Thoracic aorta (tissue), 2 donors: ENCODE results near the gene STK32B. TPM values are rescaled to one million over a fixed set of nuclear protein-coding genes. Genes with fewer than 3 reads are reported as not detected.

ENCODE experiments used
- ATAC-seq: fragments of 150-250 bp; one replicate; pipeline ENCODE4 v1.8.0; 2017; ENCODE audit warnings: low read depth; ENCODE audit not compliant: insufficient number of reproducible peaks, low FRiP score
- DNase-seq: peaks from one replicate; pipeline ENCODE4 v3.0.0-alpha.2; 2020; ENCODE audit warnings: low spot score
- H3K27ac ChIP-seq, 2 donors: fragments of 200-600 bp; sonication (generic); 1 replicate in 1 of 2; 2 replicates in 1 of 2; pipeline ENCODE4 v1.5.1; 2016; ENCODE audit warnings: mild to moderate bottlenecking in 2 of 2, moderate library complexity in 2 of 2
- H3K27me3 ChIP-seq: fragments of 200-600 bp; sonication (generic); replicated peaks from 2 replicates; pipeline ENCODE4 v1.6.0; 2016; ENCODE audit warnings: mild to moderate bottlenecking; ENCODE audit not compliant: insufficient read depth
- H3K36me3 ChIP-seq: fragments of 200-600 bp; sonication (generic); one replicate; pipeline ENCODE4 v1.5.1; 2016
- H3K4me1 ChIP-seq, 2 donors: fragments of 200-600 bp; sonication (generic); 1 replicate in 1 of 2; 2 replicates in 1 of 2; pipeline versions ENCODE4 v1.5.1 to v1.6.0; 2016; ENCODE audit warnings: low read depth in 2 of 2, mild to moderate bottlenecking in 1 of 2; ENCODE audit not compliant: control insufficient read depth in 1 of 2
- H3K4me3 ChIP-seq: fragments of 200-600 bp; sonication (generic); 2 replicates; pipeline ENCODE4 v1.5.1; 2016; ENCODE audit warnings: mild to moderate bottlenecking
- H3K9me3 ChIP-seq: fragments of 200-600 bp; sonication (generic); 2 replicates; pipeline ENCODE4 v1.5.1; 2016
- total RNA-seq, 2 donors: library from RNA; depleted of rRNA; stranded (reverse); fragments of >200 nt; gene quantifications; one replicate each; pipeline versions ENCODE4 v1.1.0 to v1.2.3, GENCODE V29; 2016
- TF ChIP-seq, protein P1 (sequence below): fragments of 200-600 bp; sonication (generic); IDR thresholded peaks from one replicate; pipeline ENCODE4 v1.5.1; 2019; ENCODE audit warnings: antibody characterized with exemption

STK32B gene
- total RNA-seq, 2 donors from 2014 or later: 4.5 to 7.0 TPM

DNA sequence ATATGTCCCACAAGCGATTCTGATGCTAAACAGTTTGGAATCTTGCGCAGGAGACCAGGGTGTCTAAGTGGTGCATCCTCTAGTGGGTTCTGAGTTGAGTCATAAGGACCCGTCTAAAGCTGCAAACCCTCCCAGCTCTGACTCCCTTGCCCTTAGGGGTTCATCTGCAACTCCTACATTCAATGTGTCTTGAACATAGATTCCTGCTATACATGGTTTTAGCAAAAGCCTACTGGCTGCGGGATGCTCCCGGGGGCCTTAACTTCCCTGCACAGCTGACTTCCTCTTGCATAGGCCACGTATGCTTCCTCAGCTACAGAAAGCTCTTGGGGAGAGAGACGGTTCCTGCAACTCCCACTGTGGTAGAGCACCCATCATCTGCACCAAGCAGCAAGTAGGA, 420.4 kb downstream of the STK32B start:
- no peaks in the 10 kb centered on the region for H3K36me3 ChIP-seq

DNA sequence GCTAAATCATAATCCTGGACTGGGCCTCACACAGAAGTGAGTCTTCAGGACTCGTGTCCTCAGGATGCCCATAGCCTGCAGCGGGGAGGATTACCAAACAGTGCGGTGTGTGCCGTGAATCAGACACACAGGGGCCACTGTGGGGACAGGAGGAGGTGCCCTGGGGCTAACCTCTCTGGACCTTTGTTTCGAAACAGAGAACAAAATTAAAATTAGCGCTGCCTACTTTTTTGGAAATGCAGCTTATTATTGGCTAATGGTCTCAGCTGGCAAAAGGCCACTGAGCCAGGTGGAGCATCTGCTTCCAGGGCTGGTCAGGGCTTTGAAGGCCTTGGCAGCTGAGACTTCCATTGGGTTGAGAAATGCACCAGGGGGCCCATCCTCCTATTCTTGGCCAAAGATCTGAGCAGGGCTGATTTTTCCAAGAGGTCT, 420.9 kb downstream of the STK32B start:
- no peak overlapping the region for H3K4me3 ChIP-seq
- no peaks in the 10 kb centered on the region for H3K9me3 ChIP-seq
- no peaks in the 10 kb centered on the region for H3K4me1 ChIP-seq
- no peaks in the 10 kb centered on the region for H3K36me3 ChIP-seq
- TF ChIP-seq, protein P1, sequence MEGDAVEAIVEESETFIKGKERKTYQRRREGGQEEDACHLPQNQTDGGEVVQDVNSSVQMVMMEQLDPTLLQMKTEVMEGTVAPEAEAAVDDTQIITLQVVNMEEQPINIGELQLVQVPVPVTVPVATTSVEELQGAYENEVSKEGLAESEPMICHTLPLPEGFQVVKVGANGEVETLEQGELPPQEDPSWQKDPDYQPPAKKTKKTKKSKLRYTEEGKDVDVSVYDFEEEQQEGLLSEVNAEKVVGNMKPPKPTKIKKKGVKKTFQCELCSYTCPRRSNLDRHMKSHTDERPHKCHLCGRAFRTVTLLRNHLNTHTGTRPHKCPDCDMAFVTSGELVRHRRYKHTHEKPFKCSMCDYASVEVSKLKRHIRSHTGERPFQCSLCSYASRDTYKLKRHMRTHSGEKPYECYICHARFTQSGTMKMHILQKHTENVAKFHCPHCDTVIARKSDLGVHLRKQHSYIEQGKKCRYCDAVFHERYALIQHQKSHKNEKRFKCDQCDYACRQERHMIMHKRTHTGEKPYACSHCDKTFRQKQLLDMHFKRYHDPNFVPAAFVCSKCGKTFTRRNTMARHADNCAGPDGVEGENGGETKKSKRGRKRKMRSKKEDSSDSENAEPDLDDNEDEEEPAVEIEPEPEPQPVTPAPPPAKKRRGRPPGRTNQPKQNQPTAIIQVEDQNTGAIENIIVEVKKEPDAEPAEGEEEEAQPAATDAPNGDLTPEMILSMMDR: no peak
- H3K27me3 ChIP-seq: no peaks in the 10 kb centered on the region
- no peak overlapping the region for H3K27ac ChIP-seq
- DNase-seq (no peak), ATAC-seq (no peak)

More for the DNA sequence above, 420.4 kb downstream of the STK32B start:
- no peak overlapping the region for H3K27ac ChIP-seq
- DNase-seq: no peak
- no peaks in the 10 kb centered on the region for H3K27me3 ChIP-seq
- TF ChIP-seq, protein P1: no peak
- no peaks in the 10 kb centered on the region for H3K9me3 ChIP-seq
- no peaks in the 10 kb centered on the region for H3K4me1 ChIP-seq
- H3K4me3 ChIP-seq: no peak overlapping the region
- ATAC-seq: no peak

DNA sequence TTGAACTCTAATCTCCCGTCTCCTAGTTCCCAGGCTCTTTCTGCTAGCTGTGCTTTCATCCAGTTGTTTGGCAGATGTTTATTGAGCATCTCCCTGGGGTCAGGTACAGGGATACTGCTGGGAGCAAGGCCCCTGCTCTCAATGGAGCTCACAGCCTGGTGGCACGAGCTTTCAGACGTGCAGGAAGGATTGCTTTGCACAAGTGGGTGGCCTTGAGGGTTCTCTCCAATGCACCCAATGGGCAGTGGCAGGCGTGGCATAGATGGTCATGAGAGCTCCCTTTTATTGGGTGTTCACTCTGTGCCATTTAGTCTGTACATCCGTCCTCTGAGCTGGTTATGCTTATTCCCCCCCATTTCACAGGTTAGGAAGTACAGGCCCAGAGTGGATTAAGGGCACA, 421.8 kb downstream of the STK32B start:
- ATAC-seq: no peak
- Histone ChIP-seq H3K4me3 (no peak overlapping the region), H3K27me3 (no peaks in the 10 kb centered on the region), H3K27ac (no peak overlapping the region), H3K9me3 (no peaks in the 10 kb centered on the region), H3K36me3 (no peaks in the 10 kb centered on the region), H3K4me1 (no peaks in the 10 kb centered on the region)
- no peak for DNase-seq
- TF ChIP-seq, protein P1: no peak

DNA sequence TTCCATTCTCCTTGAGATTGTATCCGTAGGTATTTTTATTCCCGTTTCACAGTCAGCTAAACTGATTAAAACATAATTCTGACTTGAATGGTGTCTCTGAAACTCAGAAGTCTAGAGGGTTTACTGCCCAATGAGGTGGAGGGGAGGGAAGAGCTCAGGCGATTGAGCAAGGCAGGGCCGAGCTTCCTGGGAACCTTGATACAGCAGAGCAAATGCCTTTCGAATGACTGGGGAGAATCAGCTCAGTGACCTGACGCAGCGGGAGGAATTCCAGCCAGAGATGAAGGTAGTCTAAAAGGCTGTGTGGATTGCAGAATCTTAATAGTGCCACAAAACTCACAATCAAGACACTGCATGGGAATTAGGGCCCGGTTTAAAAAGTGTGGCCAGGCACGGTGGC, 423.5 kb downstream of the STK32B start:
- DNase-seq: no peak
- TF ChIP-seq, protein P1: no peak
- H3K27ac ChIP-seq: no peak overlapping the region
- no peaks in the 10 kb centered on the region for H3K36me3 ChIP-seq
- no peaks in the 10 kb centered on the region for H3K27me3 ChIP-seq
- no peak overlapping the region for H3K4me3 ChIP-seq
- no peaks in the 10 kb centered on the region for H3K4me1 ChIP-seq
- no peaks in the 10 kb centered on the region for H3K9me3 ChIP-seq
- no peak for ATAC-seq

DNA sequence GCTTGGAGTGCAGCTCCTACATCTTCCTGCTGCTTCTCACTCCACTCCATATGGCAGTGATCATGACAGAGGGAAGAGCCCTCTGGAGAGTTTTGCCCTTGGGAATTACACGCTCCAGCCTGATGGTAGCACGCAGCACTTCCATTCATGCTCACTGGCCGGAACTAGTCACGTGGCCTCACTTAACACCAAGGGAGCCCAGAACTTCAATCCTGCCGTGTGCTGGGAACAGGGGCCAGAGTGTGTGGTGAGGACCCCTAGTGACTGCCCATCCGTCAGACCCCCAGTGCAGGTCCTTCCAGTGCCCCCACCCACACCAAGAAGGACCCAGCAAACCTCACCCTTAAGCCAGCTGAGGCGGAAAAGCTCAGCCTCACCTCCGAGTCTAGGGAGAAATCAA, 426.3 kb downstream of the STK32B start:
- Histone ChIP-seq H3K36me3 (no peaks in the 10 kb centered on the region), H3K4me3 (no peak overlapping the region), H3K27ac (no peak overlapping the region), H3K4me1 (no peaks in the 10 kb centered on the region), H3K9me3 (peaks cover 6% of the 10 kb centered on the region), H3K27me3 (no peaks in the 10 kb centered on the region)
- ATAC-seq (no peak), DNase-seq (no peak)
- TF ChIP-seq, protein P1: no peak
